ENCODE results near the gene FBXL17.

FBXL17 gene

DNA sequence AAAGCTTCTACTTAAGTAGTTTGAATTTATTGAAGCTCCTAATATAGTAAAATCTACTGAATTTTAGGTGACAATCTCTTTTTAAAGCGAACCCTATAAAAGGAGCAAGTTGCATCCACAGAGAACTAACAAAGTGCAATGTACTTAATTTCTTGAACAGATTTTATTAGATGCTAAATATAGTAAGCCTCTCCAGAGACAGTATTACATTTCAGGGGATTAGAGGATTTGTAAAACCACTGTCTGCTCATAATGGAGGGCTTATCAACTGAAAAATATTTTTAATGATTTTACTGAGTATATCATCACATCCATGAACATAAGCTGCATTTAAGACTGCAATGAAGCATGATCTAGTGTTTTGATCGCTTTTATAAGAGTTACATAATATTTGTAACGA is 481.2 kb downstream of the FBXL17 start:
- no peak for DNase-seq (ENCODE audit: low spot score)

DNA sequence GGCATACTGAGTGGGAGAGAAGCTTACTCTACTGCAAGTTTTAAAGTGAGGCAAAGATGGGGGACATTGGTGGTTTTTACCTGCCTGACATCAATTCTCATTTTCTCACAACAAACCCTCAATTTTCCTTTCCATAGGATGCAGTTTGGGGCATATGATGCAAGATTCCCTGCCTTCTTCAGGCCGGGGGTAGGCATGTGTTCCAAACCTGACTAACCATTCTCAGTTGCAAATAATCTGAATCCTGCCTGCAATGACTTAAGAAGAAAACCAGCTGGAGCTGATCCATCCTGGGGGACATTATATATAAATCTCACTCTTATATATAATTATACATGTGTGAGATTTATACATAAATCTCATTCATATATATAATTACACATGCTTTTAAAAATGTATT is 487.5 kb downstream of the FBXL17 start:
- DNase-seq (ENCODE audit: low spot score): no peak

DNA sequence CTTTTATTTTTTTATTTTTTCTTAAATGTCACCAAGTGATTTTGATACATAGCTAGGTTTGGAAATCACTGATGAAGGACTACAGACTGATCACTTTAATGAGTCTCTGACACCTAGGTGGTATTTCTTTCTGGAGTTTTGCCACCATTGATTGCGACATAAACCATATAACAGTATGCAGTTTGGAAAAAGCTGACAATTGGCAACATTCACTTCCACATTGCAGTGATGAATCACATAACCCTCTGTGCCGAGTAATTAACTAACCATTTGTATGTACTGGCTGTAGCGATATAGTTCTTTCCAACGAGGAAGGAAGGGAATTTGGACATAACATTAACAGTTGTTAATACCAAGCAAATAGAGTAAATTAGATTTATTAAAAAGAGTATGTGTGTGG is 488.3 kb downstream of the FBXL17 start:
- DNase-seq (ENCODE audit: low spot score): no peak

DNA sequence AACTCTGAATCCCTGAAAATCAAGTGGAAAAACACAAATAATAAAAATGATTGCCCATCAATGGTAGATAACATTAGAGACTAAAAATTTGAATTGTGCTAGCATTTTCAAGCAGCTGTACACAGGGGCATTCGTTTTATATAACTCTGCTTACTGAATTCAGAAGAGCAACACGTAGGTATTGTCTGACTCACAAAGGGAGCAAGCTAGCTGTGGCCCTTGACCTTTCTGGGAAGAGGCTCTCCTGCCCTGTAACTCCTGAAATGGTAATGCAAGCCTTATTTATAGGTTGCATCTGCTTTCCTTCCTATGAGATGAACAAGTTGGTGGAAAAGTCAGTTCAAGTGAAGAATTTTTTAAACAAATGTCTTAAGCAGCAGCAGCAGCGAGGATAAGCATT is 492.5 kb downstream of the FBXL17 start:
- DNase-seq (ENCODE audit: low spot score): no peak

DNA sequence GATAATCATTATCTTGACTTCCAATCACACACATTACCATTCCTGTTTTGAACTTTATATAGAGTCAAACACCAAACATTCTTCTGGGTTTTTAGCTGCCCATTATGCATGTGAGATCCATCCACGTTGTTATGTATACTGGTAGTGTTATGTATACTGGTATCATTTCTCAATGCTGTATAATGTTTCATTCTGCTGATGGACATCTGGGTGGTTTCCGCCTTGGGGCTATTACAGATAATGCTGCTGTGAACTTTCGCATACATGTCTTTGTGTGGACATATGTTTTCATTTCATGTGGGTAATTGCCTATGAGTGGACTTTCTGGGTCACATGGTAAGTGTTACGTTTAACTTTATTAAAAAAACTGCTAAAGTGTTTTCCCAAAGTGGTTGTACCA is 493.4 kb downstream of the FBXL17 start:
- DNase-seq (ENCODE audit: low spot score): no peak

DNA sequence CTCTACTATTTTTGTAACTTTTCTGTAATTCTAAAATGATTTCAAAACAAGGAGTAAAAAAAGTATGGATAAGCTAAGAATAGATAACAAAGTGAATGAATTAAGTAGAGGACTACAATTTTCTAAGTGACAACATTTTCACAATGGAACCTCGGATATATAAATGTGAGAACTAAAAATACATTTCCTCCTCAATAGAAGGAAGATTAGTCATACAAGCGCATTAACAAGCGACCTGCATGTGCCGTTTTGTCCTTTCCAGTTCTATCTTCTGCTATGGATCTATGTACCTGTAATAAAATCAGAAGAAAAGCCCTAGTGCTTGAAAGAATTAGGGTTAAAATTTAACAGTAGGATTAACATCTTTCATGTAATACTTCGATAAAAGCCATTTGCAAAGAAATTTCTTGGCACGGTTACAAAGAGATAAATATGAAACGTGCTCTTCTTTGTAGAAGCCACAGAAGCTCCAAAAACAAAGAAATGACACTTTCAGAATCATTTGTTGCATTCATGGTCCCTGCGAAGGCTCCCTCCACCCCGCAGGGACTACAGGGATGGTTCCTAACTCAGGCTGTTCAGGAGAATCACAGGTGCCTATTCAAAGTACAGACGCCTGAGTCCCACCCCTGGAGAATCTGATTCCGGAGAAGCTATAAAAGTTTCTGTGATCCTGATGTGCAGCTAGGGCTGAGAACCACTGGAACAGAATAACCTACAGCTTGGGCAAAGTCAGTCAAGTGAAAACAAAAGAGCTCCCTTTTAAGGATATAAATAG is 494.5 kb downstream of the FBXL17 start:
- DNase-seq (ENCODE audit: low spot score): no peak

- DNase-seq (ENCODE audit: low spot score): no peak
Observed at GRCh38 chr5:107885601-107886000, 496.3 kb downstream of the FBXL17 start.

DNA sequence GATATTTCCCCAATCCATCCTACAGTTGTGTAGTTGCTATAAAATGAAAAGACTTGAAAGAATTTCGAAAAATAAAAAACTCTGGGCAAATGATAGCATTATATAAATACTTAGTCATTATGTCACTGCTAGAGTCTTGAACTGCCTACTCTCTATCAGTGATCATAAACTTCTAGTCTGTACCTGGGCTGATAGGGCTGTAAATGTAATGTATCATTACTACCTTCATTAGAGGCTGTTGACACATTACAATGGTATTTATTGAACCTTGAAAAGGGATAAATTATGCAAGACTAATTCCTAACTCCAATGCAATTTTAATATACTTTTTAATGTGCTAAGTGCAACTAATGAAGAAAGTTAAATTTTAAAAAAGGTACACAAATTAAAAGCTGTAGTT is 497.0 kb downstream of the FBXL17 start:
- no peak for DNase-seq (ENCODE audit: low spot score)

- no peak for DNase-seq (ENCODE audit: low spot score)
Observed at GRCh38 chr5:107878661-107879060, 503.2 kb downstream of the FBXL17 start.

DNA sequence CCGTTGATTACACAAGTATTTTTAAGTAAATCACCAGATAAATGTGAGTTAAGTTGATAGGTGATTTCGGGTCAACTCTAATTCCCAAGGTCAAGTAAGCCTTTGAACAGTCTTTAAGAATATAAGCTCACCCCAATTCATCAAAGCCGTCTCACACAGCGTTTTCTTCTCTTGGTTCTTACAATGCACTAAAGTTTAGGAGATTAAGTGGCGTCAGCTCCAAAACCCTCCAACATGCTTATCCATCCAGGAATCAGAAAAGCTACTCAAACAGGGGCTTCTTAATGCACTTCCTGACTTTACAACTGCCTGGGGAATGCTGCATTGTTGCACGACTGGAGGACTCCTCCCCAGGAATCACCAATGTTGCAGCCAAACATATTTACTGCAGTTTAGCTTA is 505.0 kb downstream of the FBXL17 start:
- DNase-seq (ENCODE audit: low spot score): no peak

GRCh38 chr5:107876261-107876660 is 505.6 kb downstream of the FBXL17 start:
- no peak for DNase-seq (ENCODE audit: low spot score)

GRCh38 chr5:107875833-107876232 is 506.1 kb downstream of the FBXL17 start:
- DNase-seq (ENCODE audit: low spot score): no peak

DNA sequence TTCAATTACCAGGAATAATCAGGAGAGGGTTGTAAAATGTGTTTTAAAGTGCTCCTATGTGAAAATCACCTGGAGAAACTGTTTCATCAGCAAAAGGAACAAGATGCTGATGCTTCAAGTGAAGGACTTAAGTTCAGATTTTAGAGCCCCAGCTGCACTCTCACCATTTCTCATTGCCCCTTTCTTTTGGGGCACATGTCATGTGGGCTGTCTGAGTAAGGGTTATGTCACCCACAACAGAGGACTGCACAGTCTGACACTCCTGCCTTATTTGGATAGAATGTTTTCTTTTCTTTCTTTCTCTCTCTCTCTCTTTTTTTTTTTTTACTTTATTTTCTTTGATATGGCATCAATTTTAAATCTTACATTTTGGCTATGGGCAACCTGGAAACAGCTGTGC is 507.1 kb downstream of the FBXL17 start:
- DNase-seq (ENCODE audit: low spot score): no peak

GRCh38 chr5:107873877-107874276 is 508.0 kb downstream of the FBXL17 start:
- no peak for DNase-seq (ENCODE audit: low spot score)

DNA sequence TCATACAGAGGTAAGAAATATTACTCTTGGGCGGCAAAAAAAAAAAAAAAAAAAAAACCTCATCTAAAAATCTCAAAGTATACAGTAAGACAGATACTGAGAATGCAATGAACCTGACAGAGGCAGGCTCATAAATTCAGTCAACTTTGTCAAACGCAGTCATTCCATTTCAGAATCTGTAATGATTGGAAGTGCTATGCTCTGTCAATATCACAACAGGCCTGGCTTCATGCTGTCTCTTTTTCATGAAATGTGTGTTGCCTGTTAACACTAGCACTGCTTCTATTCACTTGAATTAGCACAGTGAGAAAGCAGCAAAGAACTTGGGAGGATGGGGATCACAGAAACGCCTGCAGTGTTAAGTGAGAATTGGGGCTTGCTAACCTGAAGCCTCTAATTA is 510.9 kb downstream of the FBXL17 start:
- DNase-seq (ENCODE audit: low spot score): no peak

- DNase-seq (ENCODE audit: low spot score): no peak
Observed at GRCh38 chr5:107869438-107870115, 512.3 kb downstream of the FBXL17 start.

DNA sequence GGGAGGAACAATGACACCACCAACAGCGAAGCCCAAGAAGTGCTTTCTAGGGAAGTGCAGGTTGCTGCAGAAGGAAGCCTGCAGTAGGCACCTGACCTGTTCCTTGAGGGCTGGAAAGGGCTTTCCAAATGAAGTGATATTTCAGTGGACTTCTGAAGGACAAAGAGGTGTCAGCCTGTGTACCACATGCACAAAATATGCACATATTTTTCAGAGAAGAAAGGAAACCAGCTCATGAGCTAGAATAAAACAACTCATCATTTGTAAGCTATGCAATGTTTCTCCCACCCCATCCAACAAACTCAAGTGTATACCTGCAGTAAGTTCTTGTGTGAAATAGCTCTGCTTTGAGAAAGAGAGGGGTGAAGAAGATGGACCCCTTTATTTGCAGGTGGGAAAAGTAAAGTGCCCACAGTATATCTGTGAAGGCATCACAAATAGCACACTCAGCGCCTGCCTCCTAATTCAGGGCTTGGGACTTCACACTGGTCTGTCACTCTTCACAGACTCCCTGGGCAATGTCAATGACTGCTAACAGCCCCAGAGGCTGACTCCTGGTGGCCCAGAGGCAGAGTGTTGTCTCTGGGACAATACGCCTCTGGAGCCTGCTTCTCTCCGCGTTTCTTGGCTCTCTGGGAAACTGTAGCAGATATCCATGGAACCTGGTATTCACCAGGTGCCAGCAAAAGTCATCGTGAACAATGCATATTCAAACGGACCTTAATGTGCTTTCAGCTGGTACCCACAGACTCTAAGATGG is 513.1 kb downstream of the FBXL17 start:
- no peak for DNase-seq (ENCODE audit: low spot score)

- no peak for DNase-seq (ENCODE audit: low spot score)
Observed at GRCh38 chr5:107867266-107867665, 514.6 kb downstream of the FBXL17 start.

DNA sequence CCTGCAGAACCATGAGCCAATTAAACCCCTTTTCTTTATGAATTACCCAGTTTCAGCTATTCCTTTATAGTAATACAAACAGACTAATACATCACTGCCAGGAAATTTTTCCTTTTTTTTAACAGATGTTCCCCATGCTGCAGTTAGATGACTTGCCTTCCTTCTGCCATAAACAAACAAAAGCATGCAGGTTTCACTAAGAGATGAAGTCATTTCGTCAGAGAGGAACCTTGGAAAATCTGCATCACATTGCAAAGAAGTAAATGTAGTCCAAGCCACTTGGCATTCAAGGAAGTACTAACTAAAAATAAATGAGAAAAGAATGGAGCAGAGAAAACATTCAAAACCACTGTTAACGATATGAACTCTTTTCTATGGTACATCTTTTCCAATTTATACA is 517.1 kb downstream of the FBXL17 start:
- DNase-seq (ENCODE audit: low spot score): no peak

DNA sequence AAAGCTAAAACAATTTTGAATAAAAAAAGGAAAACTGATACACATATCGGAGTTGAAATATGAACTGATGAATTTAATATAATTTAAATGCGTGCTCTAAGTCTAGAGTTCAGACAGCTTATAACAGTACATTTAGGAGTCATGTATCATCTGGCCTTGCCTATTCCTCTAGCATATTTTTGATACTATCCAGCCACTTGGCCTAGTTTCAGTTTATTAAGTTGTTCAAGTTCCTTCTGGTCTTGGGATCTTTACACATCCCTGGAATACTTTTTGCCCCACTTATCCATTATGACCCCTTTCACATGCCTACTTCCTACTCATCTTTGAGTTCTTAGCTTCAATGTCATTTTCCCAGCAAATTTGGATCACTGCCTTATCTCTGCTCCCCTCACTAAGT is 518.8 kb downstream of the FBXL17 start:
- DNase-seq (ENCODE audit: low spot score): no peak

DNA sequence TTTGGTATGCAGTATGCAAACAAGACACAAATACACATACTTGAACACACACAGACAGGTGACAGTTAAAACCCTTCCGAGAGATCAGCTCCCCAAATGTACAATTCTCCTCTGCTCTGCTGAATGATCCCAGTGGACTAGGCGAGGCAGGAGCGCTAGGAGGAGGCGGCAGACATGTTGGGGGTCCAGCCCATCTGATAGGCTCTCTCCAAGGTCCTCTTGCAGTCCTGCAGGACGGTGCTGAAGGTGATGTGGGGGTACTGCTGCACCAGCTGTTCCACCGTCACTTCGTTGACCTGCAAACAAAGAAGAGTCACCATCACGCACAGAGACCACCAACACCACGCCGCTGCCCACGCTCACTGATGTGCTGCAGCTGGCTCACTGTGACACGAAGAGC is 520.3 kb downstream of the FBXL17 start:
- DNase-seq (ENCODE audit: low spot score): no peak

- DNase-seq (ENCODE audit: low spot score): no peak
Observed at GRCh38 chr5:107860044-107860443, 521.9 kb downstream of the FBXL17 start.

- DNase-seq (ENCODE audit: low spot score): no peak
Observed at GRCh38 chr5:107858788-107859187, 523.1 kb downstream of the FBXL17 start.
